CD4-positive, alpha-beta T cell treated with Interleukin-6 for 4 hours (primary cell): ENCODE data around the gene PRKD1.
A peak's percentile ranks its signal among the peaks of the same experiment; 100 is the strongest.

Source experiments
- DNase-seq: peaks from one replicate; pipeline ENCODE4 v3.0.0-alpha.2; 2020; ENCODE audit warnings: mixed read lengths

PRKD1 gene

GRCh38 chr14:29927376-29928116 is at the start of gene PRKD1:
TSS of gene PRKD1 (minus strand) at chr14:29927847.
- no peak for DNase-seq

GRCh38 chr14:29971101-29971500 is 43.5 kb upstream of the PRKD1 start:
- peak; percentile 2 for DNase-seq

GRCh38 chr14:29955087-29955486 is 27.4 kb upstream of the PRKD1 start:
- no peak for DNase-seq

- DNase-seq: no peak
These were observed 25.9 kb upstream of the PRKD1 start for GRCh38 chr14:29953501-29953900.

GRCh38 chr14:29944091-29944490 is 16.4 kb upstream of the PRKD1 start:
- DNase-seq: no peak

- DNase-seq: no peak
These were observed 13.8 kb upstream of the PRKD1 start for GRCh38 chr14:29941401-29941800.

- DNase-seq: no peak
These were observed 12.8 kb upstream of the PRKD1 start for GRCh38 chr14:29940482-29940881.

- DNase-seq: no peak
These were observed 9.5 kb upstream of the PRKD1 start for GRCh38 chr14:29937116-29937515.

GRCh38 chr14:29930283-29930682 is 2.6 kb upstream of the PRKD1 start:
- no peak for DNase-seq

GRCh38 chr14:29928117-29928640 is 532 bp upstream of the PRKD1 start:
- no peak for DNase-seq

GRCh38 chr14:29926701-29927375 is 809 bp downstream of the PRKD1 start:
- DNase-seq: no peak

- no peak for DNase-seq
These were observed 1.4 kb downstream of the PRKD1 start for GRCh38 chr14:29926228-29926627.

- no peak for DNase-seq
These were observed 1.9 kb downstream of the PRKD1 start for GRCh38 chr14:29925736-29926135.

GRCh38 chr14:29925101-29925722 is 2.4 kb downstream of the PRKD1 start:
- DNase-seq: no peak

- no peak for DNase-seq
These were observed 7.8 kb downstream of the PRKD1 start for GRCh38 chr14:29919845-29920244.

- DNase-seq: no peak
These were observed 8.7 kb downstream of the PRKD1 start for GRCh38 chr14:29918981-29919380.

GRCh38 chr14:29913566-29913965 is 14.1 kb downstream of the PRKD1 start:
- DNase-seq: no peak

- no peak for DNase-seq
These were observed 15.8 kb downstream of the PRKD1 start for GRCh38 chr14:29911810-29912209.

- no peak for DNase-seq
These were observed 18.7 kb downstream of the PRKD1 start for GRCh38 chr14:29908652-29909577.

- no peak for DNase-seq
These were observed 21.3 kb downstream of the PRKD1 start for GRCh38 chr14:29906256-29906870.

GRCh38 chr14:29905543-29905942 is 22.1 kb downstream of the PRKD1 start:
- no peak for DNase-seq
